K562 (cell line): Measurements from ENCODE around the gene CCDC85C. TPM values are rescaled to one million over a fixed set of nuclear protein-coding genes. Genes with fewer than 3 reads are reported as not detected.

Experiments used
- ATAC-seq: fragments of 200-7000 bp; cut with Tn5 transposase; 3 replicates; pipeline ENCODE4 v1.9.1; 2020; ENCODE audit warnings: moderate library complexity
- BruUV-seq: library from RNA; stranded (reverse); fragments of 400-500 nt; replicated peaks from 2 replicates; lab custom pipeline; 2021; lab: Mats Ljungman, UMichigan
- CTCF ChIA-PET: fragments of 300-600 bp; formaldehyde crosslinking; extraction: SDS; loops from one replicate; lab custom pipeline; 2021; ENCODE audit warnings: low intra/inter-chr PET ratio; lab: Yijun Ruan, JAX
- POLR2A ChIA-PET: fragments of 300-600, 350-650 bp; sonication (Branson Sonifier 250); formaldehyde crosslinking; extraction: SDS; loops from one replicate; lab custom pipeline; 2021; ENCODE audit warnings: antibody characterized with exemption, inconsistent platforms; lab: Yijun Ruan, JAX
- DNase-seq, 4 experiments: peaks; one replicate each; pipeline versions ENCODE4 v3.0.0 to v3.0.0-alpha.2; 2011 to 2018; ENCODE audit warnings: low spot score in 3 of 4, mixed read lengths in 3 of 4; ENCODE audit errors: extremely low read depth in 1 of 4
- FAIRE-seq: peaks from 2 replicates; lab custom pipeline; 2011; peaks lifted over from hg19 to GRCh38; lab: Jason Lieb, UNC
- H2AFZ ChIP-seq: 2 replicates; pipeline ENCODE4 v1.6.0; 2011; ENCODE audit warnings: low read depth, low read length, control low read depth, inconsistent platforms
- H3K27ac ChIP-seq: fragments of 200-600 bp; 3 replicates; pipeline ENCODE4 v1.8.0; 2011; ENCODE audit warnings: low read depth, mild to moderate bottlenecking, control low read depth, inconsistent platforms, low read length, moderate library complexity, mixed read lengths; ENCODE audit errors: extremely low read depth
- H3K27me3 ChIP-seq, 2 experiments: fragments of 300-600 bp in 1 of 2; 2 replicates in 1 of 2; 3 replicates in 1 of 2; pipeline versions ENCODE4 v1.6.0 to v1.8.0; 2011; ENCODE audit warnings: inconsistent platforms in 2 of 2, low read length in 2 of 2, mild to moderate bottlenecking in 1 of 2, mixed read lengths in 1 of 2, moderate library complexity in 1 of 2; ENCODE audit not compliant: control insufficient read depth in 2 of 2, insufficient read depth in 2 of 2
- H3K36me3 ChIP-seq: fragments of 300-600 bp; 3 replicates; pipeline ENCODE4 v1.8.0; 2011; ENCODE audit warnings: mild to moderate bottlenecking, low read length, inconsistent platforms; ENCODE audit not compliant: control insufficient read depth, insufficient read depth
- H3K4me1 ChIP-seq, 2 experiments: fragments of 200-600 bp in 1 of 2; replicated peaks in 1 of 2; 2 replicates in 1 of 2; 3 replicates in 1 of 2; pipeline versions ENCODE4 v1.5.1 to v1.8.0; 2011; ENCODE audit warnings: inconsistent platforms in 2 of 2, low read length in 2 of 2, mild to moderate bottlenecking in 1 of 2, mixed read lengths in 1 of 2, moderate library complexity in 1 of 2; ENCODE audit not compliant: control insufficient read depth in 2 of 2, insufficient read depth in 2 of 2
- H3K4me2 ChIP-seq: 2 replicates; pipeline ENCODE4 v1.6.1; 2011; ENCODE audit warnings: low read length, control low read depth, inconsistent platforms, mixed read lengths; ENCODE audit not compliant: insufficient read depth
- H3K4me3 ChIP-seq: fragments of 200-600 bp; sonication (generic), shearing (Covaris generic); 2 replicates; pipeline ENCODE4 v1.5.1; 2016; ENCODE audit warnings: control low read depth, inconsistent platforms
- H3K79me2 ChIP-seq: fragments of 200-600 bp; 3 replicates; pipeline ENCODE4 v1.8.0; 2011; ENCODE audit warnings: low read length, inconsistent platforms; ENCODE audit not compliant: control insufficient read depth, insufficient read depth
- H3K9ac ChIP-seq, 2 experiments: 2 replicates each; pipeline versions ENCODE4 v1.6.0 to v1.6.1; 2011; ENCODE audit warnings: low read depth in 2 of 2, low read length in 2 of 2, control low read depth in 1 of 2, inconsistent platforms in 1 of 2, mild to moderate bottlenecking in 1 of 2, mixed read lengths in 1 of 2; ENCODE audit not compliant: insufficient read depth in 1 of 2
- H3K9me1 ChIP-seq: one replicate; pipeline ENCODE4 v1.6.0; 2011; ENCODE audit warnings: inconsistent platforms, mild to moderate bottlenecking, low read length, moderate library complexity; ENCODE audit not compliant: control insufficient read depth, insufficient read depth
- H3K9me3 ChIP-seq: replicated peaks from 2 replicates; pipeline ENCODE4 v1.5.1; 2011; ENCODE audit warnings: low read depth, low read length, inconsistent platforms; ENCODE audit not compliant: control insufficient read depth, insufficient read depth
- H4K20me1 ChIP-seq: replicated peaks from 2 replicates; pipeline ENCODE4 v1.6.1; 2011; ENCODE audit warnings: low read length, inconsistent platforms, mixed read lengths; ENCODE audit not compliant: control insufficient read depth, insufficient read depth
- ARID3A ChIP-seq: IDR thresholded peaks from 2 replicates; pipeline ENCODE4 v1.6.1; 2012; ENCODE audit warnings: low read depth, low read length, improper control_type of control experiment, borderline replicate concordance
- BRF1 ChIP-seq: IDR thresholded peaks from 3 replicates; pipeline ENCODE4 v1.6.1; 2011; ENCODE audit warnings: borderline replicate concordance, mild to moderate bottlenecking; ENCODE audit not compliant: insufficient read length; ENCODE audit errors: extremely low read depth
- JUNB ChIP-seq: fragments of 450-650 bp; formaldehyde crosslinking; conservative IDR thresholded peaks from 2 replicates; pipeline ENCODE4 v1.4.0; 2020; ENCODE audit warnings: mild to moderate bottlenecking
- NCOR1 ChIP-seq: fragments of 450-650 bp; IDR thresholded peaks from 2 replicates; pipeline ENCODE4 v1.6.1; 2016; ENCODE audit warnings: mild to moderate bottlenecking, moderate library complexity
- PRPF4 ChIP-seq: fragments of 200-400 bp; formaldehyde crosslinking; IDR thresholded peaks from one replicate; pipeline ENCODE4 v1.6.1; 2017; ENCODE audit warnings: low read length, low read depth, mild to moderate bottlenecking; ENCODE audit not compliant: insufficient read depth, poor library complexity, severe bottlenecking
- SMAD3 ChIP-seq: fragments of 450-650 bp; formaldehyde crosslinking; conservative IDR thresholded peaks from 2 replicates; pipeline ENCODE4 v1.4.0; 2020; ENCODE audit warnings: mild to moderate bottlenecking
- ZC3H8 ChIP-seq: fragments of 450-650 bp; IDR thresholded peaks from 2 replicates; pipeline ENCODE4 v1.6.1; 2017
- ZNF592 ChIP-seq: fragments of 450-650 bp; IDR thresholded peaks from 2 replicates; pipeline ENCODE4 v1.6.1; 2017; ENCODE audit warnings: antibody characterized with exemption, mild to moderate bottlenecking
- WGBS: fragments of 100-300 bp; shearing (Covaris generic); methylation state at CpG from one replicate; pipeline ENCODE4 v1.1.6; 2016; ENCODE audit warnings: low coverage, mixed read lengths; ENCODE audit not compliant: insufficient coverage; ENCODE audit errors: missing lambda C conversion rate; 5-methylcytosine and 5-hydroxymethylcytosine counted together
- in situ Hi-C: fragments of 300-500 bp; cut with MboI; formaldehyde crosslinking; loops from 4 replicates; pipeline ENCODE4 v1.15.0; 2018; ENCODE audit warnings: inconsistent platforms, mixed read lengths
- intact Hi-C: fragments of 100-400 bp; cut with micrococcal nuclease; formaldehyde crosslinking; loops from 2 replicates; pipeline ENCODE4 v1.14.2; 2022
- polyA plus RNA-seq, 8 experiments: library from polyadenylated mRNA; depleted of rRNA in 4 of 8; stranded (reverse) in 5 of 8; unstranded in 3 of 8; fragments of >200 nt; fragmentation: Nextera tagmentation in 2 of 8; fragmentation: Illumina TruSeq in 1 of 8; extraction: Ambion mirVana in 2 of 8; extraction: Trizol in 1 of 8; gene quantifications; 2 replicates each; pipeline versions ENCODE4 v1.2.1 to v1.2.3, GENCODE V29; 2011 to 2014; ENCODE audit warnings: inconsistent platforms in 1 of 8, missing spikeins in 1 of 8
- total RNA-seq, 7 experiments: library from RNA; depleted of rRNA in 6 of 7; stranded (reverse); fragments of >200 nt in 6 of 7; fragmentation: Illumina TruSeq in 2 of 7; extraction: Trizol in 2 of 7; gene quantifications; 2 replicates each; pipeline versions ENCODE4 v1.2.1 to v1.2.3, GENCODE V29; 2011 to 2021; ENCODE audit warnings: low replicate concordance in 1 of 7
- TF ChIP-seq, protein P1 (sequence below): fragments of 250-450 bp; sonication (Bioruptor Pico); IDR thresholded peaks from 2 replicates; pipeline ENCODE4 v1.4.0; 2020

The CCDC85C gene
- total and polyA plus RNA-seq, 9 of the 15 experiments (the other 6 are each of a cell fraction or from before 2014, with no cell fraction given) = 0.18 to 22.0 (median 6.3) TPM

DNA sequence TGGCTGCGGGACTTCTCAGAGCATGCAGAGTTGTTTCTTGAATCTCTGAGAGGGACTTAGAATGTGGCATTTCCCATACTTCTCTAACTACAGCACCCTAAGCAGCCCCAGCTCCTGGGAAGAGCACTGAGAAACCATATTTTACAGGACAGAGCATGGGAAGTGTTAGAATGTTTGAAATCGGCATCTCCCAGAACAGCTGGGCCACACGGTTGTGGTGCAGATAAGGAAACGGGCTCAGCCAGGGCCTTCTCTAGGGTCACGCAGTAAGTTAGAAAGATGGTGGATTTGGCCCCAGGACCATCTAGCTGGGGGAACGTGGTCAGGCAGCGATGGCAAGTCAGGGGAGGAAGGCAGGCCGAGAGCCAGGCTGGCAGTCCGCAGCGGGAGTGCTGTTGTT lies 30.4 kb upstream of the CCDC85C start (continued):
- no peak for TF ChIP-seq ZNF592
- no peak for TF ChIP-seq SMAD3 (CRISPR knock-in tag)
- peak; percentile 27; the same call in 1 of the 2 replicates for TF ChIP-seq NCOR1

DNA sequence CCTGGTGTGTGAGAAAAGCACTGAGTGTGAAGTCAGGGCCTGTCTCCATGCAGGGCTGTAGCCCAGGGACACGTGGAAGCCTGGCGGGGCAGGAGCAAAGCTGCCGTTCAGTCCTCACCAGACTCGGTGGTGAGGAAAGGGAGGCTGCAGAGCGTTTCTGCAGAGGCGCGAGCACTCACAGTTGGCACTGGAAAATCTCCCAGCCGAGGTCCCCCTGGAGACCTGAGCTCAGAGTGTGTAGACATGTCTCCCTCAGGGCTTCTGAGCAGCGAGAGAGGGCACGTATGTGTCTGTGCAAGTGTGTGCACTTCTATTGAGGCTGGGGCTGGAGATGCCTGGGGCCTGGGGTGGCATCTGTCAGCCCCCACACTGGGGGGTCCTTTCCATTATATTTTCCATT lies 29.9 kb upstream of the CCDC85C start:
- ChIA-PET POLR2A (no interaction called here), CTCF (no interaction called here)
- Histone ChIP-seq H3K4me1 (peaks cover 3 to 5% of the 10 kb centered on the region in 2 experiments; a peak in 3 of 5 replicates), H3K36me3 (no peaks in the 10 kb centered on the region), H3K9me3 (no peaks in the 10 kb centered on the region), H3K9me1 (no peaks in the 10 kb centered on the region), H3K27ac (no peak overlapping the region), H3K4me3 (no peak overlapping the region), H3K27me3 (peaks cover 0 to 9% of the 10 kb centered on the region in 2 experiments; a peak in 2 of 5 replicates), H3K4me2 (no peak overlapping the region), H3K9ac (peak overlapping the region in 1 of 2 experiments; percentile 58; a peak in 1 of 4 replicates), H2AFZ (no peak overlapping the region), H3K79me2 (no peaks in the 10 kb centered on the region), H4K20me1 (no peaks in the 10 kb centered on the region)
- no peak for DNase-seq
- intact Hi-C loops = no loop called here
- no peak for ATAC-seq
- FAIRE-seq = no peak
- in situ Hi-C loops = no loop called here
- 37% methylated on average over 8 of the region's 10 CpGs for WGBS
- no TSS peak for BruUV-seq
- TF ChIP-seq, protein P1, sequence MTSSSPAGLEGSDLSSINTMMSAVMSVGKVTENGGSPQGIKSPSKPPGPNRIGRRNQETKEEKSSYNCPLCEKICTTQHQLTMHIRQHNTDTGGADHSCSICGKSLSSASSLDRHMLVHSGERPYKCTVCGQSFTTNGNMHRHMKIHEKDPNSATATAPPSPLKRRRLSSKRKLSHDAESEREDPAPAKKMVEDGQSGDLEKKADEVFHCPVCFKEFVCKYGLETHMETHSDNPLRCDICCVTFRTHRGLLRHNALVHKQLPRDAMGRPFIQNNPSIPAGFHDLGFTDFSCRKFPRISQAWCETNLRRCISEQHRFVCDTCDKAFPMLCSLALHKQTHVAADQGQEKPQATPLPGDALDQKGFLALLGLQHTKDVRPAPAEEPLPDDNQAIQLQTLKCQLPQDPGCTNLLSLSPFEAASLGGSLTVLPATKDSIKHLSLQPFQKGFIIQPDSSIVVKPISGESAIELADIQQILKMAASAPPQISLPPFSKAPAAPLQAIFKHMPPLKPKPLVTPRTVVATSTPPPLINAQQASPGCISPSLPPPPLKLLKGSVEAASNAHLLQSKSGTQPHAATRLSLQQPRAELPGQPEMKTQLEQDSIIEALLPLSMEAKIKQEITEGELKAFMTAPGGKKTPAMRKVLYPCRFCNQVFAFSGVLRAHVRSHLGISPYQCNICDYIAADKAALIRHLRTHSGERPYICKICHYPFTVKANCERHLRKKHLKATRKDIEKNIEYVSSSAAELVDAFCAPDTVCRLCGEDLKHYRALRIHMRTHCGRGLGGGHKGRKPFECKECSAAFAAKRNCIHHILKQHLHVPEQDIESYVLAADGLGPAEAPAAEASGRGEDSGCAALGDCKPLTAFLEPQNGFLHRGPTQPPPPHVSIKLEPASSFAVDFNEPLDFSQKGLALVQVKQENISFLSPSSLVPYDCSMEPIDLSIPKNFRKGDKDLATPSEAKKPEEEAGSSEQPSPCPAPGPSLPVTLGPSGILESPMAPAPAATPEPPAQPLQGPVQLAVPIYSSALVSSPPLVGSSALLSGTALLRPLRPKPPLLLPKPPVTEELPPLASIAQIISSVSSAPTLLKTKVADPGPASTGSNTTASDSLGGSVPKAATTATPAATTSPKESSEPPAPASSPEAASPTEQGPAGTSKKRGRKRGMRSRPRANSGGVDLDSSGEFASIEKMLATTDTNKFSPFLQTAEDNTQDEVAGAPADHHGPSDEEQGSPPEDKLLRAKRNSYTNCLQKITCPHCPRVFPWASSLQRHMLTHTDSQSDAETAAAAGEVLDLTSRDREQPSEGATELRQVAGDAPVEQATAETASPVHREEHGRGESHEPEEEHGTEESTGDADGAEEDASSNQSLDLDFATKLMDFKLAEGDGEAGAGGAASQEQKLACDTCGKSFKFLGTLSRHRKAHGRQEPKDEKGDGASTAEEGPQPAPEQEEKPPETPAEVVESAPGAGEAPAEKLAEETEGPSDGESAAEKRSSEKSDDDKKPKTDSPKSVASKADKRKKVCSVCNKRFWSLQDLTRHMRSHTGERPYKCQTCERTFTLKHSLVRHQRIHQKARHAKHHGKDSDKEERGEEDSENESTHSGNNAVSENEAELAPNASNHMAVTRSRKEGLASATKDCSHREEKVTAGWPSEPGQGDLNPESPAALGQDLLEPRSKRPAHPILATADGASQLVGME (CRISPR knock-in tag) = no peak
- no peak for TF ChIP-seq ARID3A
- no peak for TF ChIP-seq JUNB (CRISPR knock-in tag)
- TF ChIP-seq ZC3H8 = no peak
- no peak for TF ChIP-seq PRPF4
- no peak for TF ChIP-seq BRF1
